GM12801 (cell line): Measurements from ENCODE around the gene FAM170B.

Experiments
- TF ChIP-seq, protein P1 (sequence below): IDR thresholded peaks from one replicate; pipeline ENCODE4 v1.5.1; 2011; ENCODE audit warnings: control low read depth; ENCODE audit not compliant: insufficient read length; ENCODE audit errors: extremely low read depth

Gene FAM170B

GRCh38 chr10:49144058-49144720, 10.4 kb upstream of the FAM170B start:
- TF ChIP-seq, protein P1, sequence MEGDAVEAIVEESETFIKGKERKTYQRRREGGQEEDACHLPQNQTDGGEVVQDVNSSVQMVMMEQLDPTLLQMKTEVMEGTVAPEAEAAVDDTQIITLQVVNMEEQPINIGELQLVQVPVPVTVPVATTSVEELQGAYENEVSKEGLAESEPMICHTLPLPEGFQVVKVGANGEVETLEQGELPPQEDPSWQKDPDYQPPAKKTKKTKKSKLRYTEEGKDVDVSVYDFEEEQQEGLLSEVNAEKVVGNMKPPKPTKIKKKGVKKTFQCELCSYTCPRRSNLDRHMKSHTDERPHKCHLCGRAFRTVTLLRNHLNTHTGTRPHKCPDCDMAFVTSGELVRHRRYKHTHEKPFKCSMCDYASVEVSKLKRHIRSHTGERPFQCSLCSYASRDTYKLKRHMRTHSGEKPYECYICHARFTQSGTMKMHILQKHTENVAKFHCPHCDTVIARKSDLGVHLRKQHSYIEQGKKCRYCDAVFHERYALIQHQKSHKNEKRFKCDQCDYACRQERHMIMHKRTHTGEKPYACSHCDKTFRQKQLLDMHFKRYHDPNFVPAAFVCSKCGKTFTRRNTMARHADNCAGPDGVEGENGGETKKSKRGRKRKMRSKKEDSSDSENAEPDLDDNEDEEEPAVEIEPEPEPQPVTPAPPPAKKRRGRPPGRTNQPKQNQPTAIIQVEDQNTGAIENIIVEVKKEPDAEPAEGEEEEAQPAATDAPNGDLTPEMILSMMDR: no peak

DNA sequence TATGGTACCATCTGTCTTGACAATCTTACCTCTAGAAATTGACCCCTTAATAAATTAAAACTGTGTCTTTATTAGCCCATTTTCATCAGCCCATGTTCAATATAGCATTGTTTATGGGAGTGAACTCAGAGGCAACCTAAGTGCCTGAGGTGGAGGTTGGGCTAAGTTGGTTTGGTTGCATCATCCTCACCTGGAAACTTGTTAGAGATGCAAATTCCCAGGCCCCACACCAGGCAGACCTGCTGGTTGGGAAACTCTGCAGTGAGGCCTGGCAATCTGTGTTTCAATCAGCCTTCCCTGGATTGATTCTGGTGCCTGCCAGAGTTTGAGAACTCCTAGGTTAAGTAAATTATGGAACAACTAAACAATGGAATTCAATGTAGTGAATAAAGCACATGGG, 9.4 kb upstream of the FAM170B start:
- TF ChIP-seq, protein P1: no peak

DNA sequence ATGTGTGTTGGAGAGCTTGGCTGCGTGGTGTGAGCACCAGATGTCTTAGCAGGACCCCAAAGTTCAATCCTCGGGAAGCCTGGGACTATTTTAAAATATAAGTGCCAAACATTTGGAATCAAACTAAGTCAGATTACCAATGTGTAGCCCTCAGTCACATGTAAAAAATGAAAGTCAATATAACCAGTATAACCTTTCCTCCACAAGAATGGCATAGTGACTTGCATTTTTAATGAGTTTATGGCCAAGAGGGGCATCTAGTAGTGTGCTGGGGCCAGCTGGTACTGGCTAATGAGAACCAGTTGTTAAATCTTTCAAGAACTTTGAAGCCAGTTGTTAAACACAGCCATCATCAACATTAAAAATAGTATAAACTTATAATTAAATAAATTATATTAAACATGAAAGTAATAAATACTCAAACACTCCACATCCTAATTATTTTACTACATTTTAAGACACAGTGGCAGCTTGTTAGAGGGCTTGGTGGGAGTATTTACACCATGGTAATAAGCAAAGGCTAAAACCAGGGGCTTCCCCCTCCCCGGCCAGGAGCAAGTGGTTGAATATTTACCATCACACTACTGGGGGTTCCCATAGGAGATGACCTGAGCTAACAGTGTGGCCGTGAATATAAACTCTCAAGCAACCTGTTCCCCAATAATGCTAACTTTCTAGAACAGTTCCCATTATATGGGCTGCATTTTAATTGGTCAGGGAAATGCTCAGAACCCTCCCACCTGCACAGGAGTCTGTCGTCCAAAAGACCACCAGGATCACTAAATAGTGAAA, 7.9 kb upstream of the FAM170B start:
- TF ChIP-seq, protein P1: no peak

GRCh38 chr10:49140304-49141177, 6.7 kb upstream of the FAM170B start:
- TF ChIP-seq, protein P1: no peak

GRCh38 chr10:49139846-49140195, 6.0 kb upstream of the FAM170B start:
- TF ChIP-seq, protein P1: no peak

DNA sequence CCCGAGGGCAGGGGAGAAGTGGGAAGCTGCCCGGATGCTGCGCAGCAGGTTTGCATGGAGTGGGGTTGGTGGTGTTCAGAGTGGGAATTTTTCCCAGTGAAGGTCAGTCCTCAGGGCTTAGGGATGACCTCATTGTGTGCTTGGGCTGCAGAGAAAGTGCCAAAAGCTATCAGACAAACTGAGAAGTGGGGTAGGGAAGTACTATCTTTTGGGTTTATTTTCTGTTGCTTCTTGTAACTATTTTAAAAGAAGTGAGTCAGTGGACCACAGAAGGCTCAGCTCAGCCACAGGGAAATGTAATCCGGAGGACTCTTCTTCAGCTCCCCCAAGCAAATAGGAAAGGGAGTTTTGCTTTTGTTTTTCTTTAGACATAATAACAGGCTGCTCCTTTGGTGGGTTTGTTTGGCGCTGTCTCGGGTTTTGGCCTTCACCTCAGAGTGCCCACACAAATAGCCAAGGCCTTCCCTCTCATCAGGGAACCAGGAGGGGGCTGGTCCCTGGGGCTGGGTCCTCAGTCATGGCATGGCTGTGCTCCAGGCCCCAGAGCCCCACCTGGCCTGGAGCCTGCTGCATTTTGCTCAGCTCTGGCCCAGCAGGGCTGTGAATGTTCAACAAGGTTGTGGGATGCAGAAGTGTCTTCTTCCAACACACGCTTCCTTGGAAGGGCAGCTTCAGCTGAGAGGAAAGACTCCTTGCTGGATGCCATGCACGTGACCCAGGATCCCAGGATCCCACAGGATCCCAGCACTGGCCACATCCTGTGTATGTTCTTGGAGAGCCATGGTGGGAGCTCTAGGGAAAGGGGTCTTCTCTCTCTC, 5.4 kb upstream of the FAM170B start:
- TF ChIP-seq, protein P1: no peak
